H1 (cell line): ENCODE data around the gene PTPN2. TPM values are rescaled to one million over a fixed set of nuclear protein-coding genes. Genes with fewer than 3 reads are reported as not detected.

ENCODE experiments used
- CHD7 ChIP-seq: fragments of 300-600 bp; sonication (generic); IDR thresholded peaks from 2 replicates; pipeline ENCODE4 v1.7.1; 2012; ENCODE audit warnings: low read length, moderate library complexity, mild to moderate bottlenecking, inconsistent platforms; ENCODE audit not compliant: insufficient replicate concordance
- PHF8 ChIP-seq: fragments of 200-600 bp; sonication (generic); conservative IDR thresholded peaks from 2 replicates; pipeline ENCODE4 v1.7.1; 2012; ENCODE audit warnings: low read depth, mild to moderate bottlenecking, inconsistent platforms, low read length, moderate library complexity
- SP4 ChIP-seq: IDR thresholded peaks from 2 replicates; pipeline ENCODE4 v1.6.1; 2012; ENCODE audit warnings: low read length, inconsistent platforms
- USF2 ChIP-seq: IDR thresholded peaks from 2 replicates; pipeline ENCODE4 v1.6.1; 2011; ENCODE audit warnings: low read length, improper control_type of control experiment
- polyA plus RNA-seq, 7 experiments: library from polyadenylated mRNA; depleted of rRNA in 3 of 7; stranded (reverse) in 5 of 7; unstranded in 2 of 7; fragments of >200 nt in 5 of 7; fragments of 200-250 nt in 2 of 7; gene quantifications; 1 replicate in 5 of 7; 2 replicates in 1 of 7; 4 replicates in 1 of 7; pipeline versions ENCODE4 v1.2.1 to v1.2.3, GENCODE V29; 2011 to 2013; ENCODE audit warnings: missing spikeins in 2 of 7, mixed read lengths in 2 of 7
- total RNA-seq: library from RNA; stranded (reverse); fragmentation: NEBNext Ultra II Directional; extraction: Animal tissue kit (Norgen Biotek cat#: 25700); gene quantifications from 2 replicates; pipeline ENCODE4 v1.2.1, GENCODE V29; 2021

PTPN2 gene
- total and polyA plus RNA-seq, 2 of the 8 experiments (the other 6 are each of a cell fraction or from before 2014, with no cell fraction given): 16.4 to 54.0 TPM

GRCh38 chr18:12766986-12767433 is 117.0 kb downstream of the PTPN2 start (continued):
- TF ChIP-seq CHD7 (no peak), PHF8 (no peak), SP4 (no peak), USF2 (peak; percentile 65)
